SW 1271 (cell line): ENCODE data around the gene MRPS23.

Experiments
- DNase-seq, 2 experiments: peaks; one replicate each; lab custom pipeline; 2025; lab: John Stamatoyannopoulos, UW

The MRPS23 gene

GRCh38 chr17:57794841-57795240, 55.0 kb downstream of the MRPS23 start:
- DNase-seq, result no peak

- DNase-seq, result no peak
Observed at GRCh38 chr17:57788725-57789124, 61.1 kb downstream of the MRPS23 start.

GRCh38 chr17:57785022-57785421, 64.8 kb downstream of the MRPS23 start:
- no peak for DNase-seq
